Measurements from ENCODE around the gene DENND5B. TPM values are rescaled to one million over a fixed set of nuclear protein-coding genes. Genes with fewer than 3 reads are reported as not detected.

The DENND5B gene
- total RNA-seq, 1 experiment from 2014 or later: 13.8 TPM

- CTCF ChIA-PET: no interaction called here
- Mint-ChIP-seq H3K4me3 (no peak overlapping the region), H3K27me3 (ENCODE audit: low read depth) (no peaks in the 10 kb centered on the region), H3K9me3 (no peaks in the 10 kb centered on the region), H3K27ac (no peak overlapping the region), H3K4me1 (peaks cover 30% of the 10 kb centered on the region), H3K36me3 (no peaks in the 10 kb centered on the region)
- no peak for ATAC-seq
- POLR2A ChIA-PET: no interaction called here
- TF ChIP-seq, protein P1, sequence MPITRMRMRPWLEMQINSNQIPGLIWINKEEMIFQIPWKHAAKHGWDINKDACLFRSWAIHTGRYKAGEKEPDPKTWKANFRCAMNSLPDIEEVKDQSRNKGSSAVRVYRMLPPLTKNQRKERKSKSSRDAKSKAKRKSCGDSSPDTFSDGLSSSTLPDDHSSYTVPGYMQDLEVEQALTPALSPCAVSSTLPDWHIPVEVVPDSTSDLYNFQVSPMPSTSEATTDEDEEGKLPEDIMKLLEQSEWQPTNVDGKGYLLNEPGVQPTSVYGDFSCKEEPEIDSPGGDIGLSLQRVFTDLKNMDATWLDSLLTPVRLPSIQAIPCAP (CRISPR knock-in tag; IDR thresholded peaks at IDR 0.05): no peak
- no peak for DNase-seq (ENCODE audit: low spot score)
These were observed 22.4 kb downstream of the DENND5B start for GRCh38 chr12:31568498-31568897.

GRCh38 chr12:31567029-31567428, 23.9 kb downstream of the DENND5B start:
- Mint-ChIP-seq H3K27me3 (ENCODE audit: low read depth) (no peaks in the 10 kb centered on the region), H3K36me3 (no peaks in the 10 kb centered on the region)
- DNase-seq (ENCODE audit: low spot score): no peak

DNA sequence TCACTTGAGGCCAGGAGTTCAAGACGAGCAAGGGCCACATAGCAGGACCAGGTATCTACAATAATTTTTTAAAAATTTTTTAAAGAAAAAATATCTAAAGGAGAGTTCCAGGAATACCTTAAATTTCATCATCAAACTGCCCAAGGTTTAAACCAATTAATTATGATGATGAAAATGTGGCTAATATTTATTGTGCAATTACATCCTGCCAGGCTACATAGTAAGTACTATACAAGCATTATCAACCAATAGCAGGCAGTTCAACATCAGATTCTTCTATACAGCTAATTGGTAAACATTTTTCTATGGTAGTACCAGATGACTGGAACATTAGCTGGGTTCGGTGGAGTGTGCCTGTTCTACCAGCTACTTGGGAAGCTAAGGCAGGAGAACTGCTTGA, 24.4 kb downstream of the DENND5B start:
- ATAC-seq (no peak), DNase-seq (ENCODE audit: low spot score) (no peak)
- Mint-ChIP-seq H3K27me3 (ENCODE audit: low read depth) (no peaks in the 10 kb centered on the region), H3K4me3 (no peak overlapping the region), H3K4me1 (peaks cover 27% of the 10 kb centered on the region), H3K27ac (no peak overlapping the region), H3K9me3 (no peaks in the 10 kb centered on the region), H3K36me3 (no peaks in the 10 kb centered on the region)
- ChIA-PET POLR2A (interaction anchor here (0.7 kb wide), 1 partner anchor 289 kb away, joined by 6 read pairs; no protein-coding TSS in a partner anchor), CTCF (interaction anchor here (0.6 to 1.1 kb wide), 2 partner anchors 157 to 163 kb away, joined by 3 to 7 read pairs; no protein-coding TSS in a partner anchor)
- TF ChIP-seq SMAD4 (CRISPR knock-in tag; IDR thresholded peaks at IDR 0.05): no peak
- no peak for TF ChIP-seq GABPB1 (CRISPR knock-in tag; IDR thresholded peaks at IDR 0.05)
- TF ChIP-seq FOXJ3 (CRISPR knock-in tag; IDR thresholded peaks at IDR 0.05; ENCODE audit: borderline replicate concordance): no peak
- no peak for TF ChIP-seq TCF7 (CRISPR knock-in tag; IDR thresholded peaks at IDR 0.05; ENCODE audit: low read depth)
- no peak for TF ChIP-seq ZBTB21 (CRISPR knock-in tag; IDR thresholded peaks at IDR 0.05; ENCODE audit: borderline replicate concordance)
- TF ChIP-seq NR2C2 (CRISPR knock-in tag; IDR thresholded peaks at IDR 0.05): no peak
- TF ChIP-seq ZNF219 (CRISPR knock-in tag; IDR thresholded peaks at IDR 0.05; ENCODE audit: borderline replicate concordance): no peak
- no peak for TF ChIP-seq ERG (CRISPR knock-in tag; IDR thresholded peaks at IDR 0.05)
- no peak for TF ChIP-seq MYBL2 (CRISPR knock-in tag; IDR thresholded peaks at IDR 0.05)
- TF ChIP-seq GRHL2 (CRISPR knock-in tag; IDR thresholded peaks at IDR 0.05; ENCODE audit: insufficient replicate concordance, severe bottlenecking): no peak
- no peak for TF ChIP-seq ATF6 (CRISPR knock-in tag; IDR thresholded peaks at IDR 0.05)

More at GRCh38 chr12:31567029-31567428, 23.9 kb downstream of the DENND5B start:
- Mint-ChIP-seq H3K9me3 (no peaks in the 10 kb centered on the region), H3K4me3 (no peak overlapping the region), H3K27ac (no peak overlapping the region), H3K4me1 (peaks cover 27% of the 10 kb centered on the region)
- no peak for ATAC-seq
- POLR2A ChIA-PET: no interaction called here
- CTCF ChIA-PET: interaction anchor here (0.6 kb wide), 1 partner anchor 158 kb away, joined by 3 read pairs; no protein-coding TSS in a partner anchor
- TF ChIP-seq ATF3 (CRISPR knock-in tag; conservative IDR thresholded peaks at IDR 0.05) (no peak), ZNF138 (CRISPR knock-in tag; conservative IDR thresholded peaks at IDR 0.05) (no peak), ERG (CRISPR knock-in tag; IDR thresholded peaks at IDR 0.05) (no peak), USF2 (CRISPR knock-in tag; IDR thresholded peaks at IDR 0.05) (no peak)
- TF ChIP-seq, protein P1 (CRISPR knock-in tag; IDR thresholded peaks at IDR 0.05): no peak
